ENCODE data around the gene MMP17. TPM values are rescaled to one million over a fixed set of nuclear protein-coding genes. Genes with fewer than 3 reads are reported as not detected.
A peak's percentile ranks its signal among the peaks of the same experiment; 100 is the strongest.

The MMP17 gene
- total RNA-seq, 4 donors from 2014 or later = 1.3 to 3.1 (median 1.9) TPM

- WGBS, 2 donors = 26 to 28% methylated on average over 14 to 17 of the region's 31 CpGs
- Histone ChIP-seq H3K4me3 (peak overlapping the region in 3 of 4 donors; percentile 29 to 55 (median 54)), H3K4me1 (peaks cover 28 to 72% (median 41%) of the 10 kb centered on the region in 3 donors), H3K27ac (peak overlapping the region in 3 of 4 donors; percentile 50 to 71 (median 67)), H3K27me3 (peaks cover 0 to 93% (median 9%) of the 10 kb centered on the region in 4 donors), H3K9me3 (no peaks in the 10 kb centered on the region), H3K36me3 (no peaks in the 10 kb centered on the region)
- no peak for TF ChIP-seq POLR2A (IDR thresholded peaks at IDR 0.05)
- no peak for TF ChIP-seq CTCF (IDR thresholded peaks at IDR 0.05)
- intact Hi-C loops (cut with DNase I) = no loop called here
- DNase-seq = no peak
These were observed 4.4 kb downstream of the MMP17 start for GRCh38 chr12:131832321-131833231.

- Histone ChIP-seq H3K27me3 (peaks cover 0 to 90% (median 7%) of the 10 kb centered on the region in 4 donors), H3K36me3 (no peaks in the 10 kb centered on the region), H3K9me3 (no peaks in the 10 kb centered on the region), H3K4me3 (no peak overlapping the region), H3K27ac (no peak overlapping the region), H3K4me1 (peaks cover 25 to 64% (median 37%) of the 10 kb centered on the region in 3 donors)
- intact Hi-C loops (cut with DNase I) = no loop called here
- no peak for DNase-seq
- TF ChIP-seq CTCF (IDR thresholded peaks at IDR 0.05) (no peak), POLR2A (IDR thresholded peaks at IDR 0.05) (no peak)
- WGBS, 2 donors = 32 to 70% methylated on average over 4 to 17 of the region's 23 CpGs
These were observed 5.2 kb downstream of the MMP17 start for GRCh38 chr12:131833288-131833895.

GRCh38 chr12:131833896-131834641 lies 5.9 kb downstream of the MMP17 start:
- no peak for DNase-seq
- Histone ChIP-seq H3K9me3 (no peaks in the 10 kb centered on the region), H3K36me3 (no peaks in the 10 kb centered on the region), H3K4me1 (peaks cover 22 to 57% (median 30%) of the 10 kb centered on the region in 3 donors), H3K4me3 (no peak overlapping the region), H3K27me3 (peaks cover 0 to 85% (median 7%) of the 10 kb centered on the region in 4 donors), H3K27ac (no peak overlapping the region)
- WGBS, 2 donors = 30 to 48% methylated on average over 2 to 4 of the region's 23 CpGs
- TF ChIP-seq CTCF (IDR thresholded peaks at IDR 0.05) (peak in 2 of 6 experiments; percentile 8 to 49), POLR2A (IDR thresholded peaks at IDR 0.05) (no peak)
- intact Hi-C loops (cut with DNase I) = no loop called here

GRCh38 chr12:131834798-131835615 lies 6.8 kb downstream of the MMP17 start:
- Histone ChIP-seq H3K9me3 (no peaks in the 10 kb centered on the region), H3K4me3 (no peak overlapping the region), H3K4me1 (peaks cover 13 to 48% (median 22%) of the 10 kb centered on the region in 3 donors), H3K27ac (no peak overlapping the region), H3K27me3 (peaks cover 0 to 76% (median 3%) of the 10 kb centered on the region in 4 donors), H3K36me3 (no peaks in the 10 kb centered on the region)
- no peak for DNase-seq
- WGBS, 2 donors = 40 to 50% methylated on average over 1 of the region's 20 CpGs
- TF ChIP-seq POLR2A (IDR thresholded peaks at IDR 0.05) (no peak), CTCF (IDR thresholded peaks at IDR 0.05) (no peak)
- intact Hi-C loops (cut with DNase I) = no loop called here

Data from esophagus squamous epithelium (tissue), 5 donors.